Adipocyte (in vitro differentiated cells): Measurements from ENCODE around the gene ARL14EP.

Experiments used
- DNase-seq: peaks from one replicate; pipeline ENCODE4 v3.0.0-alpha.2; 2015; ENCODE audit warnings: low read depth
- H3K27me3 ChIP-seq: replicated peaks from 2 replicates; pipeline ENCODE4 v1.7.0; 2013; ENCODE audit warnings: mild to moderate bottlenecking, low read length, moderate library complexity; ENCODE audit not compliant: control insufficient read depth, insufficient read depth
- H3K36me3 ChIP-seq: 2 replicates; pipeline ENCODE4 v1.7.0; 2013; ENCODE audit warnings: low read length, mild to moderate bottlenecking, moderate library complexity; ENCODE audit not compliant: control insufficient read depth, insufficient read depth, severe bottlenecking
- H3K4me1 ChIP-seq: 2 replicates; pipeline ENCODE4 v1.7.0; 2013; ENCODE audit warnings: mild to moderate bottlenecking, low read length, moderate library complexity; ENCODE audit not compliant: control insufficient read depth, insufficient read depth
- H3K4me3 ChIP-seq: 2 replicates; pipeline ENCODE4 v1.7.0; 2013; ENCODE audit warnings: mild to moderate bottlenecking, low read length, moderate library complexity
- H3K9ac ChIP-seq: 2 replicates; pipeline ENCODE4 v1.7.0; 2013; ENCODE audit warnings: mild to moderate bottlenecking, low read length, moderate library complexity
- H3K9me3 ChIP-seq: 2 replicates; pipeline ENCODE4 v1.7.0; 2013; ENCODE audit warnings: mild to moderate bottlenecking, low read length, moderate library complexity; ENCODE audit not compliant: control insufficient read depth

Gene ARL14EP

GRCh38 chr11:30322826-30323710 is at the start of gene ARL14EP:
Gene ARL14EP, plus strand, starts transcription at chr11:30323104. Its CDS starts 7,845 bp downstream, at chr11:30330949.
- Histone ChIP-seq H3K9ac (peak within 1 kb of the TSS; percentile 95), H3K9me3 (no peaks in the 10 kb centered on the region), H3K4me1 (peaks cover 34% of the 10 kb centered on the region), H3K4me3 (peak within 1 kb of the TSS; percentile 95), H3K36me3 (no peaks in the 10 kb centered on the region), H3K27me3 (no peaks in the 10 kb centered on the region)
- peak; percentile 98 for DNase-seq

- no peaks in the 10 kb centered on the region for H3K4me1 ChIP-seq
- no peak overlapping the region for H3K9ac ChIP-seq
- no peaks in the 10 kb centered on the region for H3K36me3 ChIP-seq
- no peak overlapping the region for H3K4me3 ChIP-seq
- no peaks in the 10 kb centered on the region for H3K9me3 ChIP-seq
- H3K27me3 ChIP-seq = peaks cover 4% of the 10 kb centered on the region
- no peak for DNase-seq
These were observed 45.7 kb upstream of the ARL14EP start for GRCh38 chr11:30277176-30277575.

- Histone ChIP-seq H3K36me3 (no peaks in the 10 kb centered on the region), H3K9ac (no peak overlapping the region), H3K9me3 (no peaks in the 10 kb centered on the region), H3K4me1 (no peaks in the 10 kb centered on the region), H3K27me3 (peaks cover 4% of the 10 kb centered on the region), H3K4me3 (no peak overlapping the region)
- no peak for DNase-seq
These were observed 43.1 kb upstream of the ARL14EP start for GRCh38 chr11:30279796-30280195.

- no peak overlapping the region for H3K4me3 ChIP-seq
These were observed 41.2 kb upstream of the ARL14EP start for GRCh38 chr11:30281476-30282288.

DNA sequence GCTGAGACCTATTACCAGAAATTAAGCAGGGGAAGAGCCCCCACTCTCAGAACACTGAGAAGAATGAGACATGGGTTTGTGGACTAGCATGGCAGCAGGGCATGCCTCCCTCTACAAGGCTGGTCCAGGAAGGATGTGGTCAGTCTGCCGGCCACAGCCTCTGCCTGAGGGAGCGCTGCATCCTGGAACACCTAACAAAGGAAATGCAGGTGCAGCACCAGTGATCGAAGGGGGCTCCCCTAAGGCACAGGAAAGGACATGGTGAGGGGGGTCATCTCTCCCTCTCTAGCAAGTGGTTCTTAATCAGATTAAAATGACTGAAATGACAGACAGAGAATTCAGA is 40.6 kb upstream of the ARL14EP start:
- no peak for DNase-seq
- Histone ChIP-seq H3K4me3 (no peak overlapping the region), H3K36me3 (no peaks in the 10 kb centered on the region), H3K9me3 (no peaks in the 10 kb centered on the region), H3K4me1 (no peaks in the 10 kb centered on the region), H3K27me3 (no peaks in the 10 kb centered on the region), H3K9ac (no peak overlapping the region)

More at GRCh38 chr11:30281476-30282288, 41.2 kb upstream of the ARL14EP start:
- Histone ChIP-seq H3K9me3 (no peaks in the 10 kb centered on the region), H3K36me3 (no peaks in the 10 kb centered on the region), H3K4me1 (no peaks in the 10 kb centered on the region), H3K27me3 (no peaks in the 10 kb centered on the region), H3K9ac (no peak overlapping the region)
- no peak for DNase-seq

- no peak overlapping the region for H3K4me3 ChIP-seq
- H3K36me3 ChIP-seq = no peaks in the 10 kb centered on the region
- DNase-seq = no peak
- no peaks in the 10 kb centered on the region for H3K9me3 ChIP-seq
- no peak overlapping the region for H3K9ac ChIP-seq
- H3K4me1 ChIP-seq = no peaks in the 10 kb centered on the region
- H3K27me3 ChIP-seq = no peaks in the 10 kb centered on the region
These were observed 38.1 kb upstream of the ARL14EP start for GRCh38 chr11:30284836-30285235.

GRCh38 chr11:30285416-30286121 is 37.3 kb upstream of the ARL14EP start:
- Histone ChIP-seq H3K4me1 (no peaks in the 10 kb centered on the region), H3K4me3 (no peak overlapping the region), H3K9ac (no peak overlapping the region), H3K36me3 (no peaks in the 10 kb centered on the region), H3K9me3 (no peaks in the 10 kb centered on the region), H3K27me3 (no peaks in the 10 kb centered on the region)
- DNase-seq = peak; percentile 1

- Histone ChIP-seq H3K9me3 (no peaks in the 10 kb centered on the region), H3K36me3 (no peaks in the 10 kb centered on the region), H3K4me1 (no peaks in the 10 kb centered on the region), H3K27me3 (no peaks in the 10 kb centered on the region), H3K9ac (no peak overlapping the region), H3K4me3 (no peak overlapping the region)
- DNase-seq = no peak
These were observed 31.6 kb upstream of the ARL14EP start for GRCh38 chr11:30291331-30291730.

- Histone ChIP-seq H3K9ac (no peak overlapping the region), H3K36me3 (no peaks in the 10 kb centered on the region), H3K9me3 (no peaks in the 10 kb centered on the region), H3K4me1 (no peaks in the 10 kb centered on the region), H3K27me3 (no peaks in the 10 kb centered on the region), H3K4me3 (no peak overlapping the region)
- no peak for DNase-seq
These were observed 30.4 kb upstream of the ARL14EP start for GRCh38 chr11:30292545-30292944.

DNA sequence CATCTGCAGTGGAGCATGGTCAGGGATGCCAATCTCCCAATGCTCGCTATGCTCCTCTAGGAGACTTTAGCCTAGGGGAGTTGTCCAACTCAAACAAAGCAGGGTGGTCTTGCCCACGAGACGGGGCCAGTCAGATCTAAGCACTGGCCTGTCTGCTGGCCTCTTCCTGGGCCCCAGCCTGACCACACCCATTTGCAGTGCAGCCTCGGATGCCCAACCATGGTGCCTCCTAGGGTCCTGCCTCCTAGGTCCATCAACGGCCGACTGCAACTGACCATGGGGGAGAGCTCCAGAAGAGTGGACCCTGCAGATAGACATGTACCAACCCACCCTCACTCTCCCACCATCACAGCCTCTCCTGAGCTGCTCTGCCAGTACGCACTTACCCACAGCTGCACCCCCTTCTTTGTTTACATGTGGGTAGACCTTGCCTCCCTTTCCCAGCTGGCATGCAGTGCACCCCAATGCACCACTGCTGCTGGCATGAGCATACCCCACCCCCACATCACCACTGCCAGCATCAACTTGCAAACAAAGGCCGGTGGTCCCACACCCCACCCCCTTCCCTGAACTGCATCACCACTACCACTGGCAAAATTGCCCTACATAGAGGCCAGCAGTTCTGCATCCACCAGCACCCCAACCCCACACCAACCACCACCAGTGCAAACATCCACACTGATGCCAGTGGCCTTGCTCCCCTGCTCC is 27.6 kb upstream of the ARL14EP start:
- Histone ChIP-seq H3K36me3 (no peaks in the 10 kb centered on the region), H3K9me3 (no peaks in the 10 kb centered on the region), H3K9ac (no peak overlapping the region), H3K27me3 (no peaks in the 10 kb centered on the region), H3K4me3 (no peak overlapping the region), H3K4me1 (no peaks in the 10 kb centered on the region)
- no peak for DNase-seq
